Naive B cell (primary cell): Measurements from ENCODE around the gene TMEM219. TPM values are rescaled to one million over a fixed set of nuclear protein-coding genes. Genes with fewer than 3 reads are reported as not detected.

Source experiments
- ATAC-seq, 2 donors: fragments of 150-1000 bp; cut with Tn5 transposase; 2 replicates each; pipeline ENCODE4 v1.10.0; 2021; ENCODE audit warnings: low read depth in 2 of 2, mild to moderate bottlenecking in 2 of 2, moderate library complexity in 2 of 2
- DNase-seq: peaks from one replicate; pipeline ENCODE4 v3.0.0; 2022
- H3K27ac Mint-ChIP-seq, 6 donors: one replicate each; pipeline ENCODE4 v1.8.0; 2020 to 2022; ENCODE audit warnings: mild to moderate bottlenecking in 6 of 6, mixed read lengths in 6 of 6, moderate library complexity in 5 of 6, inconsistent platforms in 2 of 6
- H3K27me3 Mint-ChIP-seq, 3 donors: one replicate each; pipeline ENCODE4 v1.8.0; 2021 to 2022; ENCODE audit warnings: mixed read lengths in 3 of 3, mild to moderate bottlenecking in 1 of 3
- H3K36me3 Mint-ChIP-seq, 2 donors: one replicate each; pipeline ENCODE4 v1.8.0; 2020 to 2022; ENCODE audit warnings: mixed read lengths in 2 of 2, inconsistent platforms in 1 of 2, mild to moderate bottlenecking in 1 of 2
- H3K4me1 Mint-ChIP-seq, 3 donors: one replicate each; pipeline ENCODE4 v1.8.0; 2020 to 2022; ENCODE audit warnings: mixed read lengths in 3 of 3, inconsistent platforms in 1 of 3, mild to moderate bottlenecking in 1 of 3, moderate library complexity in 1 of 3
- H3K4me3 Mint-ChIP-seq, 8 donors: one replicate each; pipeline ENCODE4 v1.8.0; 2020 to 2022; ENCODE audit warnings: mild to moderate bottlenecking in 8 of 8, mixed read lengths in 8 of 8, moderate library complexity in 8 of 8, inconsistent platforms in 2 of 8
- H3K9me3 Mint-ChIP-seq, 7 donors: one replicate each; pipeline ENCODE4 v1.8.0; 2020 to 2022; ENCODE audit warnings: mixed read lengths in 7 of 7, mild to moderate bottlenecking in 5 of 7, inconsistent platforms in 2 of 7, moderate library complexity in 1 of 7
- polyA plus RNA-seq, 6 donors: library from polyadenylated mRNA; unstranded; fragments of 300-500 nt; fragmentation: Illumina TruSeq; gene quantifications; one replicate each; pipeline ENCODE4 v1.2.3, GENCODE V29; 2021; ENCODE audit warnings: low read depth in 6 of 6

Gene TMEM219
- polyA plus RNA-seq, 6 donors from 2014 or later, result 181 to 222 (median 186) TPM

GRCh38 chr16:29978081-29978480 is 16.2 kb downstream of the TMEM219 start:
- H3K36me3 Mint-ChIP-seq, result peaks cover 4 to 19% of the 10 kb centered on the region in 2 donors
- H3K27ac Mint-ChIP-seq, result peak overlapping the region in 1 of 6 donors; percentile 89
- H3K4me1 Mint-ChIP-seq, result peaks cover 32 to 56% (median 35%) of the 10 kb centered on the region in 3 donors
- H3K9me3 Mint-ChIP-seq, result no peaks in the 10 kb centered on the region
- no peak for ATAC-seq
- no peaks in the 10 kb centered on the region for H3K27me3 Mint-ChIP-seq
- H3K4me3 Mint-ChIP-seq, result no peak overlapping the region
- DNase-seq, result no peak

DNA sequence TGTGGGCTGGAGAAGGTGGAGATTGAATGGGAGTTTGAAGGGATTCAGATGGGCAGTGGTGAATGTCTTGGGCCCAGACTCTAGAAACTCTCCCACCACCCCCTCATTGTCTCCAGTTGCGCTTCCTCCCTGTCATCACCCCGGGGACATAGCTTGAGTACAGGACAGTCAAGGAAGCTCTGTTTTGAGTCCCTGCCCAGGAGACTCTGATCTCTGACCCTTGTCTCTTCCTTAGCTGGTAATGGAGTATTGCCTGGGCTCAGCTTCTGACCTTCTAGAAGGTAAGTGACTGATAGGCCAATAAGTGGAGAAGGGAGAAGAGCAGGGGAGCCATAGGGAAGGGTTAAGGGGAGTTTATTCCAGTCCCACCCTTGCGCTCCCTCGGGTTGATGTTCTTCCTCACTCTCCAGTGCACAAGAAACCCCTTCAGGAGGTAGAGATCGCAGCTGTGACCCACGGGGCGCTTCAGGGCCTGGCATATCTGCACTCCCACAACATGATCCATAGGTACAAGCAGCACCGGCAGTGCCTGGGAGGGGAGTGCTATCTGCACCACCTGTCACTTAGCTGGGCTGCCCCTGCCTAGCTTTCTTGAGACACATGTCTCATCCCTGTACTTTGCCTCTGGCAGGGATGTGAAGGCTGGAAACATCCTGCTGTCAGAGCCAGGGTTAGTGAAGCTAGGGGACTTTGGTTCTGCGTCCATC is 16.8 kb downstream of the TMEM219 start:
- H3K27ac Mint-ChIP-seq, result peak overlapping the region in 2 of 6 donors; percentile 49 to 89
- no peaks in the 10 kb centered on the region for H3K9me3 Mint-ChIP-seq
- ATAC-seq (no peak), DNase-seq (no peak)
- no peak overlapping the region for H3K4me3 Mint-ChIP-seq
- peaks cover 27 to 53% (median 29%) of the 10 kb centered on the region in 3 donors for H3K4me1 Mint-ChIP-seq
- H3K27me3 Mint-ChIP-seq, result no peaks in the 10 kb centered on the region
- H3K36me3 Mint-ChIP-seq, result peaks cover 4 to 19% of the 10 kb centered on the region in 2 donors

GRCh38 chr16:29982560-29983419 is 20.9 kb downstream of the TMEM219 start:
- H3K27ac Mint-ChIP-seq, result peak overlapping the region in 1 of 6 donors; percentile 64

GRCh38 chr16:29983420-29984136 is 21.7 kb downstream of the TMEM219 start:
- Mint-ChIP-seq H3K27ac (no peak overlapping the region), H3K36me3 (peaks cover 4 to 42% of the 10 kb centered on the region in 2 donors), H3K27me3 (no peaks in the 10 kb centered on the region), H3K4me3 (no peak overlapping the region), H3K4me1 (peaks cover 0 to 21% (median 7%) of the 10 kb centered on the region in 3 donors), H3K9me3 (no peaks in the 10 kb centered on the region)
- ATAC-seq (no peak), DNase-seq (no peak)

More at GRCh38 chr16:29982560-29983419, 20.9 kb downstream of the TMEM219 start:
- DNase-seq (no peak), ATAC-seq (no peak)
- H3K27me3 Mint-ChIP-seq, result no peaks in the 10 kb centered on the region
- H3K9me3 Mint-ChIP-seq, result no peaks in the 10 kb centered on the region
- H3K4me3 Mint-ChIP-seq, result no peak overlapping the region
- H3K36me3 Mint-ChIP-seq, result peaks cover 4 to 35% of the 10 kb centered on the region in 2 donors
- H3K4me1 Mint-ChIP-seq, result peaks cover 0 to 19% (median 5%) of the 10 kb centered on the region in 3 donors

- H3K27me3 Mint-ChIP-seq, result no peaks in the 10 kb centered on the region
- H3K27ac Mint-ChIP-seq, result no peak overlapping the region
- DNase-seq, result no peak
- H3K36me3 Mint-ChIP-seq, result peaks cover 4 to 36% of the 10 kb centered on the region in 2 donors
- no peak overlapping the region for H3K4me3 Mint-ChIP-seq
- H3K9me3 Mint-ChIP-seq, result no peaks in the 10 kb centered on the region
- peaks cover 0 to 17% (median 10%) of the 10 kb centered on the region in 3 donors for H3K4me1 Mint-ChIP-seq
- no peak for ATAC-seq
Measured at GRCh38 chr16:29984137-29984763, 22.4 kb downstream of the TMEM219 start.

DNA sequence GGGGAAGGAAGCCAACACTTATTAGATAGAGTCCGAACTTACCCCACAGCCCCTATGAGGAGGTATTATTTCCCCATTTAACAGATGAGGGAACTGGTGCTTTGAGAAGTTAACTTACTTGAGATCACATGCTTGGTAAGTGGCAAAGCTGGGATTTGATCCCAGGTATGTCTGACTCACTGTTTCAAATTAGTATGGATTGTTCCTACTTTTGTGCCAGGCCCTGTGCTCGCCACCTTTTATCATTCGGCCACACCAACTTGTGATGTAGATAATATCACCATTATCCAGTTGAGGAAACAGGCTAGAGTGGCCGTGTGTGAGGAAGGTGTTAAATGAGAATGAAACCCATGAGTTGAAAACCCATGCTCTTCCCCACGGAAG is 22.9 kb downstream of the TMEM219 start:
- H3K4me1 Mint-ChIP-seq, result peaks cover 0 to 12% (median 11%) of the 10 kb centered on the region in 3 donors
- H3K9me3 Mint-ChIP-seq, result no peaks in the 10 kb centered on the region
- no peak overlapping the region for H3K27ac Mint-ChIP-seq
- no peak for ATAC-seq
- no peak overlapping the region for H3K4me3 Mint-ChIP-seq
- H3K27me3 Mint-ChIP-seq, result no peaks in the 10 kb centered on the region
- DNase-seq, result no peak
- peaks cover 4 to 31% of the 10 kb centered on the region in 2 donors for H3K36me3 Mint-ChIP-seq

DNA sequence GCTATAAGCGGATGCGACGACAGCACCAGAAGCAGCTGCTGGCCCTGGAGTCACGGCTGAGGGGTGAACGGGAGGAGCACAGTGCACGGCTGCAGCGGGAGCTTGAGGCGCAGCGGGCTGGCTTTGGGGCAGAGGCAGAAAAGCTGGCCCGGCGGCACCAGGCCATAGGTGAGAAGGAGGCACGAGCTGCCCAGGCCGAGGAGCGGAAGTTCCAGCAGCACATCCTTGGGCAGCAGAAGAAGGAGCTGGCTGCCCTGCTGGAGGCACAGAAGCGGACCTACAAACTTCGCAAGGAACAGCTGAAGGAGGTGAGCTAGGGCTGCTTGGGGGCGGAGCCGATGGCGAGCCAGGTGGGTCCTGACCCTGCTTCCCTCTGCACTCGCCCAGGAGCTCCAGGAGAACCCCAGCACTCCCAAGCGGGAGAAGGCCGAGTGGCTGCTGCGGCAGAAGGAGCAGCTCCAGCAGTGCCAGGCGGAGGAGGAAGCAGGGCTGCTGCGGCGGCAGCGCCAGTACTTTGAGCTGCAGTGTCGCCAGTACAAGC is 23.5 kb downstream of the TMEM219 start:
- no peaks in the 10 kb centered on the region for H3K27me3 Mint-ChIP-seq
- no peaks in the 10 kb centered on the region for H3K9me3 Mint-ChIP-seq
- peaks cover 4 to 30% of the 10 kb centered on the region in 2 donors for H3K36me3 Mint-ChIP-seq
- no peak overlapping the region for H3K4me3 Mint-ChIP-seq
- H3K4me1 Mint-ChIP-seq, result peaks cover 0 to 12% (median 11%) of the 10 kb centered on the region in 3 donors
- no peak for DNase-seq
- no peak overlapping the region for H3K27ac Mint-ChIP-seq
- no peak for ATAC-seq

DNA sequence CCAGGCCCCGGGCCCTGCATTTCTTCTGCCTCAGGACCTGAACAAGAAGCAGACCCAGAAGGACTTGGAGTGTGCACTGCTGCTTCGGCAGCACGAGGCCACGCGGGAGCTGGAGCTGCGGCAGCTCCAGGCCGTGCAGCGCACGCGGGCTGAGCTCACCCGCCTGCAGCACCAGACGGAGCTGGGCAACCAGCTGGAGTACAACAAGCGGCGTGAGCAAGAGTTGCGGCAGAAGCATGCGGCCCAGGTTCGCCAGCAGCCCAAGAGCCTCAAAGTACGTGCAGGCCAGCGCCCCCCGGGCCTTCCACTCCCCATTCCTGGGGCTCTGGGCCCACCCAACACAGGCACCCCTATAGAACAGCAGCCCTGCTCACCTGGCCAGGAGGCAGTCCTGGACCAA is 24.4 kb downstream of the TMEM219 start:
- H3K27me3 Mint-ChIP-seq, result no peaks in the 10 kb centered on the region
- H3K4me1 Mint-ChIP-seq, result peaks cover 0 to 12% (median 11%) of the 10 kb centered on the region in 3 donors
- DNase-seq (no peak), ATAC-seq (no peak)
- peaks cover 4 to 30% of the 10 kb centered on the region in 2 donors for H3K36me3 Mint-ChIP-seq
- H3K9me3 Mint-ChIP-seq, result no peaks in the 10 kb centered on the region
- peak overlapping the region in 3 of 6 donors; percentile 1 to 38 (median 26) for H3K27ac Mint-ChIP-seq
- H3K4me3 Mint-ChIP-seq, result no peak overlapping the region

DNA sequence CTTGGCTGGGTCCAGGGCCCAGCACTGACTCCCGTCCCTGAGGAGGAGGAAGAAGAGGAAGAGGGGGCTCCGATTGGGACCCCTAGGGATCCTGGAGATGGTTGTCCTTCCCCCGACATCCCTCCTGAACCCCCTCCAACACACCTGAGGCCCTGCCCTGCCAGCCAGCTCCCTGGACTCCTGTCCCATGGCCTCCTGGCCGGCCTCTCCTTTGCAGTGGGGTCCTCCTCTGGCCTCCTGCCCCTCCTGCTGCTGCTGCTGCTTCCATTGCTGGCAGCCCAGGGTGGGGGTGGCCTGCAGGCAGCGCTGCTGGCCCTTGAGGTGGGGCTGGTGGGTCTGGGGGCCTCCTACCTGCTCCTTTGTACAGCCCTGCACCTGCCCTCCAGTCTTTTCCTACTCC is 25.1 kb downstream of the TMEM219 start:
- no peaks in the 10 kb centered on the region for H3K27me3 Mint-ChIP-seq
- no peaks in the 10 kb centered on the region for H3K9me3 Mint-ChIP-seq
- peaks cover 4 to 30% of the 10 kb centered on the region in 2 donors for H3K36me3 Mint-ChIP-seq
- H3K4me1 Mint-ChIP-seq, result peaks cover 0 to 12% (median 11%) of the 10 kb centered on the region in 3 donors
- H3K4me3 Mint-ChIP-seq, result no peak overlapping the region
- peak overlapping the region in 1 of 6 donors; percentile 1 for H3K27ac Mint-ChIP-seq
- ATAC-seq (no peak), DNase-seq (no peak)

GRCh38 chr16:29987371-29988085 is 25.6 kb downstream of the TMEM219 start:
- Mint-ChIP-seq H3K4me1 (peaks cover 0 to 12% (median 11%) of the 10 kb centered on the region in 3 donors), H3K4me3 (no peak overlapping the region), H3K27ac (peak overlapping the region in 1 of 6 donors; percentile 93), H3K27me3 (no peaks in the 10 kb centered on the region), H3K9me3 (no peaks in the 10 kb centered on the region), H3K36me3 (peaks cover 0 to 25% of the 10 kb centered on the region in 2 donors)
- ATAC-seq (no peak), DNase-seq (no peak)

GRCh38 chr16:29988346-29989075 is 26.6 kb downstream of the TMEM219 start:
- no peaks in the 10 kb centered on the region for H3K27me3 Mint-ChIP-seq
- peaks cover 0 to 11% (median 10%) of the 10 kb centered on the region in 3 donors for H3K4me1 Mint-ChIP-seq
- ATAC-seq (no peak), DNase-seq (no peak)
- no peak overlapping the region for H3K4me3 Mint-ChIP-seq
- H3K9me3 Mint-ChIP-seq, result no peaks in the 10 kb centered on the region
- peak overlapping the region in 1 of 6 donors; percentile 69 for H3K27ac Mint-ChIP-seq
- peaks cover 0 to 23% of the 10 kb centered on the region in 2 donors for H3K36me3 Mint-ChIP-seq
